GM21367 (cell line): ENCODE data around the gene RTBDN.
A peak's percentile ranks its signal among the peaks of the same experiment; 100 is the strongest.

ENCODE experiments used
- ATAC-seq: cut with Tn5 transposase; IDR thresholded peaks from one replicate; pipeline ENCODE4 v1.9.1; 2021; ENCODE audit not compliant: unreplicated experiment

Gene RTBDN

GRCh38 chr19:12834566-12834943 lies at the start of gene RTBDN:
RTBDN (minus strand) TSS chr19:12834579; CDS start chr19:12829979, 4,600 bp downstream.
- no peak for ATAC-seq

GRCh38 chr19:12882589-12882988 lies 48.2 kb upstream of the RTBDN start:
- ATAC-seq, result no peak

- peak; percentile 74 for ATAC-seq
Observed at GRCh38 chr19:12881172-12881808, 46.9 kb upstream of the RTBDN start, which contains the start of gene DNASE2. DNASE2 (minus strand) TSS chr19:12881449; CDS start chr19:12881375, 74 bp downstream.

GRCh38 chr19:12880551-12881171 lies 46.3 kb upstream of the RTBDN start:
- ATAC-seq, result peak; percentile 15

GRCh38 chr19:12875086-12875485 lies 40.7 kb upstream of the RTBDN start:
- ATAC-seq, result no peak

GRCh38 chr19:12873891-12874745 lies 39.7 kb upstream of the RTBDN start:
- no peak for ATAC-seq

GRCh38 chr19:12872941-12873890 lies 38.8 kb upstream of the RTBDN start:
- ATAC-seq, result no peak

- ATAC-seq, result no peak
Observed at GRCh38 chr19:12872255-12872654, 37.9 kb upstream of the RTBDN start.

- ATAC-seq, result no peak
Observed at GRCh38 chr19:12871681-12872080, 37.3 kb upstream of the RTBDN start.

- no peak for ATAC-seq
Observed at GRCh38 chr19:12868540-12869112, 34.2 kb upstream of the RTBDN start.

- no peak for ATAC-seq
Observed at GRCh38 chr19:12867120-12868099, 33.0 kb upstream of the RTBDN start.

GRCh38 chr19:12866416-12867119 lies 32.2 kb upstream of the RTBDN start:
- ATAC-seq, result no peak

GRCh38 chr19:12865746-12866415 lies 31.5 kb upstream of the RTBDN start:
- no peak for ATAC-seq

- no peak for ATAC-seq
Observed at GRCh38 chr19:12864721-12865715, 30.6 kb upstream of the RTBDN start.

GRCh38 chr19:12864143-12864542 lies 29.8 kb upstream of the RTBDN start:
- no peak for ATAC-seq

- no peak for ATAC-seq
Observed at GRCh38 chr19:12859546-12859945, 25.2 kb upstream of the RTBDN start.
